Memory B cell (primary cell): ENCODE data around the gene HMBS.
"Not testable (repeated sequence)": the region's sequence is repeated elsewhere in the genome, so short reads cannot be mapped to it uniquely, and the experiment has no call there.

Source experiments
- ATAC-seq: fragments of 150-1000 bp; cut with Tn5 transposase; 2 replicates; pipeline ENCODE4 v1.10.0; 2021; ENCODE audit warnings: low read depth, mild to moderate bottlenecking, moderate library complexity
- DNase-seq, 2 donors: peaks; one replicate each; pipeline ENCODE4 v3.0.0; 2022; ENCODE audit warnings: low spot score in 2 of 2
- H3K27ac Mint-ChIP-seq: one replicate; pipeline ENCODE4 v1.8.0; 2022; ENCODE audit warnings: mild to moderate bottlenecking, moderate library complexity, mixed read lengths
- H3K27me3 Mint-ChIP-seq: one replicate; pipeline ENCODE4 v1.8.0; 2022; ENCODE audit warnings: mixed read lengths
- H3K36me3 Mint-ChIP-seq: one replicate; pipeline ENCODE4 v1.8.0; 2022; ENCODE audit warnings: mild to moderate bottlenecking, mixed read lengths
- H3K4me1 Mint-ChIP-seq: one replicate; pipeline ENCODE4 v1.8.0; 2022; ENCODE audit warnings: mixed read lengths
- H3K4me3 Mint-ChIP-seq: one replicate; pipeline ENCODE4 v1.8.0; 2022; ENCODE audit warnings: mild to moderate bottlenecking, moderate library complexity, mixed read lengths
- H3K9me3 Mint-ChIP-seq: one replicate; pipeline ENCODE4 v1.8.0; 2022; ENCODE audit warnings: mixed read lengths

Gene HMBS

DNA sequence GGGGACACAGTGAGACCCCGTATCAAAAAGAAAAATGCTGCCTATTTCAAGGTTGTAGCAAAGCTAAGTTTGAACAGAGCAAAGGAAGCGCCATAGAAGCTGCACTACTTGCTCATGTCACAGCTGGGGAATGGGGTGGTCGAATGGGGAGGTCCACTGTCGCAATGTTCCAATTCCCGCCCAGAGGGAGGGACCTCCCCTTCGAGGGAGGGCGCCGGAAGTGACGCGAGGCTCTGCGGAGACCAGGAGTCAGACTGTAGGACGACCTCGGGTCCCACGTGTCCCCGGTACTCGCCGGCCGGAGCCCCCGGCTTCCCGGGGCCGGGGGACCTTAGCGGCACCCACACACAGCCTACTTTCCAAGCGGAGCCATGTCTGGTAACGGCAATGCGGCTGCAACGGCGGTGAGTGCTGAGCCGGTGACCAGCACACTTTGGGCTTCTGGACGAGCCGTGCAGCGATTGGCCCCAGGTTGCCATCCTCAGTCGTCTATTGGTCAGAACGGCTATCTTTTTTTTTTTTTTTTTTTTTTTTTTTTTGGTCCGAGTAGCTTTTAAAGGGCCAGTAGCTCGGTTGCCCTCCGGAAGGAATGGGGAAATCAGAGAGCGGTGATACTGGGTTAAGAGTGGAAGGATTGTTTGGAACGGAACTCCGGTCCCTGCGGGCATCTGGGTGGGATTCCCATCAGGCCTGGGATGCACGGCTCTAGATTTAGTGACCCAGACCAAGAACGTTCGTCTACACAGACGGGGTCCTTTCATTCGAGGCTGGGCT lies at the start of gene HMBS:
TSS of gene HMBS (plus strand) at position 219 of the 774 bp plus-strand sequence. CDS start at position 372, 153 bp downstream.
- H3K4me3 Mint-ChIP-seq = peak within 1 kb of the TSS; percentile 93
- peak; percentile 95 for ATAC-seq

DNA sequence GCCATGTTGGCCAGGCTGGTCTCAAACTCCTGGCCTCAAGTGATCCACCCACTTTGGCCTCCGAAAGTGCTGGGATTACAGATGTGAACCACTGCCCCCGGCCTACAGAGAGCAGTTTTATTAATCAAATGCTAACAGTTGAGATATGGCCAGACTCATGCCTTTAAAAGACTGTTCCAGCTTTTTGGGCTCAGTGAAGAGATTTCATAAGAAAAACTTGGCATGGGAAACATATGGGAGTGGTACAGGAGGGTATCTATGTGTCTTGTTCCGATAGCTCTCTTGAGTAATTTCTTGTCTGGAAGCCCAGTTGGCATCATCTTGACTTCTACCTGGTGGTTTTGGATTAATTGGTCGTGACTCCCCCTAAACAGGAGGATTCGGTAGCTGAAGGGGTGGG lies 45.8 kb upstream of the HMBS start:
- no peaks in the 10 kb centered on the region for H3K9me3 Mint-ChIP-seq
- peaks cover 3% of the 10 kb centered on the region for H3K4me1 Mint-ChIP-seq
- H3K4me3 Mint-ChIP-seq = no peak overlapping the region
- DNase-seq (no peak), ATAC-seq (no peak)
- H3K36me3 Mint-ChIP-seq = no peaks in the 10 kb centered on the region
- H3K27me3 Mint-ChIP-seq = no peaks in the 10 kb centered on the region
- no peak overlapping the region for H3K27ac Mint-ChIP-seq

More for the DNA sequence above, at the start of gene HMBS:
- DNase-seq = peak; percentile 85 to 88
- H3K27ac Mint-ChIP-seq = peak within 1 kb of the TSS; percentile 84
- no peaks in the 10 kb centered on the region for H3K9me3 Mint-ChIP-seq
- H3K36me3 Mint-ChIP-seq = peaks cover 13% of the 10 kb centered on the region
- H3K4me1 Mint-ChIP-seq = peaks cover 13% of the 10 kb centered on the region
- no peaks in the 10 kb centered on the region for H3K27me3 Mint-ChIP-seq

DNA sequence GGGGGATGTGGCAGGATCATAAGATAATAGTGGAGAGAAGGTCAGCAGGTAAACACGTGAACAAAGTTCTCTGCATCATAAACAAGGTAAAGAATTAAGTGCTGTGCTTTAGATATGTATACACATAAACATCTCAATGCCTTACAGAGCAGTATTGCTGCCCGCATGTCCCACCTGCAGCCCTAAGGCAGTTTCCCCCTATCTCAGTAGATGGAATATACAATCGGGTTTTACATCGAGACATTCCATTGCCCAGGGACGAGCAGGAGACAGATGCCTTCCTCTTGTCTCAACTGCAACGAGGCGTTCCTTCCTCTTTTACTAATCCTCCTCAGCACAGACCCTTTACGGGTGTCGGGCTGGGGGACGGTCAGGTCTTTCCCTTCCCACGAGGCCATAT lies 45.2 kb upstream of the HMBS start:
- not testable (repeated sequence) for H3K27me3 Mint-ChIP-seq, H3K36me3 Mint-ChIP-seq, ATAC-seq, H3K4me1 Mint-ChIP-seq, DNase-seq, H3K4me3 Mint-ChIP-seq, H3K9me3 Mint-ChIP-seq, H3K27ac Mint-ChIP-seq

DNA sequence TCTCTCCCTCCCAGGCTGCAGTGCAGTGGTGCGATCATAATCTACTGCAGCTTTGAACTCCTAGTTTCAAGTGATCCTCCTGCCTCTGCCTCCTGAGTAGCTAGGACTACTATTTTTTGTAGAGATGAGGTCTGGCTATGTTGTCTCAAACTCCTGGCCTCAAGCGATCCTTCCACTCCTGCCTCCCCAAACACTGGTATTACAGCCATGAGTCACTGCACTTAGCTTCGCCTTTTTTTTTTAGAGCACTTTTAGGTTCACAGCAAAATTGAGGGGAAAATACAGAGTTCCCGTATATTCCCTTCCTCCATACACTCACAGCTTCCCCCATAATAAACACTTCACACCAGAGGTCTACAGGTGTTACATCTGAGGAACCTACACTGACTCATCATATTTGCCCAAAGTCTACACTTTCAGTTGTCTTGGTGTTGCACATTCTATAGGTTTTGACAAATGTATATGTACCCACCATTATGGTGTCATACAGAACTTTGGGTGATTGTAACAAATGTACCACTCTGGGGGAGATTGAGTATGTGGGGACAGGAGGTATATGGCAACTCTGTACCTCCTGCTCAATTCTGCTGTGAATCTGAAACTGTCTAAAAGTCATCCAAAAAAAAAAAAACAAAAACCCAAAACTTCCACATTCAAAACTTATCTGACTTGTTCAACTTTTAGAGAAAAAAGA lies 42.7 kb upstream of the HMBS start:
- Mint-ChIP-seq H3K27ac (no peak overlapping the region), H3K4me1 (peaks cover 3% of the 10 kb centered on the region), H3K27me3 (no peaks in the 10 kb centered on the region), H3K9me3 (no peaks in the 10 kb centered on the region), H3K36me3 (peaks cover 8% of the 10 kb centered on the region), H3K4me3 (no peak overlapping the region)
- ATAC-seq = no peak
- DNase-seq = no peak

DNA sequence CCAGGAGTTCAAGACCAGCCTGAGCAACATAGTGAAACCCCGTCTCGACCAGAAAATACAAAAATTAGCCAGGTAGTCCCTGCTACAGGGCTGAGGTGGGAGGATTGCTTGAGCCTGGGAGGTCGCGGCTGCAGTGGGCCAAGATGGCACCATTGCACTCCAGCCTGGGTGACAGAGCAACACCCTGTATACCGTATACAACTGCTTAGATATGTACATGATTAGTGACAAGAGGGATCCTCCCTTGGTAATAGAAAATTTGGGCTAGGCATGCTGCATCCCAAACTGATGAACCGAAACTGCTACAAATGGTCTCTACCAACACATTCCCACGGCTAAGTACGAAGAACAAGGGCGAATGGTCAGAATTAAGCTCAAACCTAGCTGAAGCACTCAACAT lies 41.8 kb upstream of the HMBS start:
- Mint-ChIP-seq H3K4me1 (peaks cover 3% of the 10 kb centered on the region), H3K4me3 (no peak overlapping the region), H3K27ac (no peak overlapping the region), H3K27me3 (no peaks in the 10 kb centered on the region), H3K9me3 (no peaks in the 10 kb centered on the region), H3K36me3 (peaks cover 13% of the 10 kb centered on the region)
- DNase-seq = no peak
- ATAC-seq = no peak

DNA sequence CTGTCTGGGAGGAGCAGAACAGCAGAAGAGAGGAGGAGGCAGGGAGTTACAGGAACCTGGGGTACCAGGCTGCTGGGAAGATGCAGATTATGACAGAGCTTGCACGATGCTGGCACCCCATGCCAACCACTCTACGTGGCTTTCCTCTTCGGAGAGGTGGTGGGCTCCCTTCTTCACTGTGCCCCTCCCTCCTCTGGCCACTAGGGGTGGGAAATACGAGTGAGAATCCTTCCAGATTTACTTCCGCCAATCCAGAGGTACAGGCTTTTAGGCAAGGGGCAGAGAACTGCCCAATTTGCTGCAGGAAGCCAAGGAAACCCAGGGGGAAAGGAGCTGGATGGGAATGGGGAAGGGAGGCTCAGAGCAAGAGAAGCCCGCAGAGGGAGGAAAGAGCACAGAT lies 40.0 kb upstream of the HMBS start:
- DNase-seq (no peak), ATAC-seq (no peak)
- Mint-ChIP-seq H3K4me3 (no peak overlapping the region), H3K4me1 (no peaks in the 10 kb centered on the region), H3K9me3 (no peaks in the 10 kb centered on the region), H3K36me3 (peaks cover 26% of the 10 kb centered on the region), H3K27me3 (no peaks in the 10 kb centered on the region), H3K27ac (no peak overlapping the region)

DNA sequence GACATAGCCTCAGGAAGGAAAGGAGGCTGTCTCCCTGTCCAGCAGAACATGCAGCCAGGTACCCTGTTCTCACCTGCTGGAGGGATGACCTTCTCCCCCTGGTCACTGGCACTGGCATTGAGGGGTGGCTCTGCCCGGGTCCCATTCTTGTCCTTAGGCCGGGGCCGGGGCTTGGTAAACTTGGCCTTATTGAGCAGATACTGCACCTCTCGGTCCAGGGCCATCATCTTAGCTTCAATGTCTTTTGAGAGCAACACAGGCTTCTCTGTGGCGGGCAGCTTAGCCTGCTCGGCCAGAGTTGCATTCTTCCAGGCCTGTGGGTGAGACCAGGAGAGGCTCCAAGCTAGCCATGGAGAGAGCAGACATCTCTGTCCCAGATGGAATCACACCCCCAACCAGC lies 38.2 kb upstream of the HMBS start:
- H3K4me3 Mint-ChIP-seq = no peak overlapping the region
- H3K9me3 Mint-ChIP-seq = no peaks in the 10 kb centered on the region
- H3K27me3 Mint-ChIP-seq = no peaks in the 10 kb centered on the region
- H3K36me3 Mint-ChIP-seq = peaks cover 33% of the 10 kb centered on the region
- DNase-seq (no peak), ATAC-seq (no peak)
- H3K27ac Mint-ChIP-seq = no peak overlapping the region
- peaks cover 3% of the 10 kb centered on the region for H3K4me1 Mint-ChIP-seq

DNA sequence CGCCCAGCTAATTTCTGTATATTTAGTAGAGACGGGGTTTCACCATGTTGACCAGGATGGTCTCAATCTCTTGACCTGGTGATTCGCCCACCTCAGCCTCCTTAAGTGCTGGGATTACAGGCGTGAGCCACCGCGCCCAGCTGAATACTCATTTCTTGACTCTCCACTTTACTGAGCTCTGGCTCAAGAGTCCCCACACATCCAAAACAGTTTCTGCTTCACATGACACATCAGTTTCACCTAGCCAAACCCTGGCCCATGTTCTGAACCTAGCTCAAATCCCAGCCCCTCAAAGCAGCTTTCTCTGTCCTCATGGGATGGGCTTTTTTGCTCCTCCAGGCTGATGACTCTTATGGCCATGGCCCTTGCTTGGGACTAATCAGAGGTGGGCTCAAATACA lies 37.5 kb upstream of the HMBS start:
- peaks cover 33% of the 10 kb centered on the region for H3K36me3 Mint-ChIP-seq
- H3K9me3 Mint-ChIP-seq = no peaks in the 10 kb centered on the region
- no peaks in the 10 kb centered on the region for H3K27me3 Mint-ChIP-seq
- H3K4me1 Mint-ChIP-seq = peaks cover 7% of the 10 kb centered on the region
- no peak overlapping the region for H3K27ac Mint-ChIP-seq
- no peak overlapping the region for H3K4me3 Mint-ChIP-seq
- no peak for DNase-seq
- ATAC-seq = no peak

DNA sequence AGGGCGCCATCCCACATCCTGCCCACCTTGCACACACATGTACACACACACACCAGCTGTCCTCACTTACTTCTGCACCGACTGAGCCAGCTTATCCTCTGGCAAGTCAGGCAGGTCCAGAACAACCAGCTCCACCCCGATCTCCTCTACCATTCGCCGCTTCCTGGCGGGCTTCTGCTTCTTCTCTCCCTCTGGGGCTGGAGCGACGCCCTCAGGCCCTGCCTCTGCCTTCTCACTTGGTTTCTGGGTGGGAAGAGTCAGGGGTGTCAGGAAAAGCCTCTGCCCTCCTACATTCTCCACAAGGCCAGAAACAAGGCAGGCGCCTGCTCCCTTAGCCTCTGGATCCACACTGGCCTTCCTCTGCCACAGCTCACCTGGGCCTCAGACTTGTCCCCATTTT lies 36.0 kb upstream of the HMBS start:
- H3K9me3 Mint-ChIP-seq = no peaks in the 10 kb centered on the region
- ATAC-seq (no peak), DNase-seq (no peak)
- H3K36me3 Mint-ChIP-seq = peaks cover 43% of the 10 kb centered on the region
- H3K27ac Mint-ChIP-seq = no peak overlapping the region
- H3K27me3 Mint-ChIP-seq = no peaks in the 10 kb centered on the region
- H3K4me1 Mint-ChIP-seq = peaks cover 12% of the 10 kb centered on the region
- H3K4me3 Mint-ChIP-seq = no peak overlapping the region

DNA sequence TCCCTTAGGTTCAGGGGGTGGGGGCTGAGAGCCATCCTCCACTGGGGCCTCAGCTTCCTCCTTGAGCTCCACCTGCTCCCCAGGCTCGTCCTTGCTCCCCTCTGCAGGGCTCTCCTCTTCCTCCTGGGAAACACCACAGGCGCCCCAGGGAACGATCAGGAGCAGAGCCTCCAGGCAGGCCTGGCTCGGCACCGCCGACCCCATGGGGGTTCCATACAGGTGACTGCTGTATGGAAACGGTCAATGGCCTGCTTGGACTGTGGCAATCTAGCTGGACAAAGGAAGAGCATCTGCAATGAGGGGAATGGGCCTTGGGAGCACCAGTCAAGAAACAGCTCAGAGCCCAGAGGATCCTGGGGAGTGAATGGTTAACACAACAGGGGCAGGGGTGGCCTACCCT lies 35.6 kb upstream of the HMBS start:
- no peak overlapping the region for H3K4me3 Mint-ChIP-seq
- no peak overlapping the region for H3K27ac Mint-ChIP-seq
- peaks cover 12% of the 10 kb centered on the region for H3K4me1 Mint-ChIP-seq
- no peak for ATAC-seq
- no peaks in the 10 kb centered on the region for H3K9me3 Mint-ChIP-seq
- peaks cover 43% of the 10 kb centered on the region for H3K36me3 Mint-ChIP-seq
- no peak for DNase-seq
- H3K27me3 Mint-ChIP-seq = no peaks in the 10 kb centered on the region

DNA sequence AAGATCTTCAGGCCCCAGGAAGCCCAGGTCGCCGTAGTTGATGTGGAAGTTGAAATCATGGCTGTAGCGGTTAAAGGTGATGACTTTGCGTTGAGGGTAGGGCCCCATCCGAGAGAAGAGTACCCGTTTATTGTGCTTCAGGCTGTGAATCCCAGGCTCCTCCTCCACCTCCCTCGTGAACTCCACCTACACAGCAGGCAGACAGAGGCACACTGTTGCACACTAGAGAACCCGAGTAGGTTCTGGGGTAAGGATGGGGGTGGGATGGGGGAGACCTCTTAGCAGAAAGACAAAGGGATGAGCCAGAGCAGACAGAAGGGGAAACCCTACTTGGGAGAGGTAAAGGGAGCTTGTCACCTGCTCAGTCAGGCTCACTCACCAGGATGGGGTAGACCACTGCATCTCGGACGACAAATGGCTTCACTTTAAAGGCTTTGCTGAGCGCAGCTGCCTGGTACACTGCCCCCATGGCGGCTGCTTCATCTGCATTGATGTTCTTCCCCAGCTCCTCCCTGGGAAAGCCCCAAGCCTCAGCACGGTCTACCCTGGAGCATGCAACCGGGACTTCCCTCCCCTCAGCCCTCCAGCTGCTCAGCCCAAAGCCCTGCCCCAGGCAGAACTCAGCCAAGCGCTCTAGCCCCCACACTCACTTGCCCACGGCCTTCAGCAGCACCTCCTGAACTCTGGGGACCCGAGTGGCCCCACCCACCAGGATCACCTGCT lies 33.1 kb upstream of the HMBS start:
- Mint-ChIP-seq H3K27ac (peak overlapping the region; percentile 3), H3K9me3 (no peaks in the 10 kb centered on the region), H3K36me3 (peaks cover 38% of the 10 kb centered on the region), H3K27me3 (no peaks in the 10 kb centered on the region), H3K4me3 (no peak overlapping the region), H3K4me1 (peaks cover 23% of the 10 kb centered on the region)
- peak in 1 of 2 donors; percentile 46 for DNase-seq
- peak; percentile 77 for ATAC-seq

DNA sequence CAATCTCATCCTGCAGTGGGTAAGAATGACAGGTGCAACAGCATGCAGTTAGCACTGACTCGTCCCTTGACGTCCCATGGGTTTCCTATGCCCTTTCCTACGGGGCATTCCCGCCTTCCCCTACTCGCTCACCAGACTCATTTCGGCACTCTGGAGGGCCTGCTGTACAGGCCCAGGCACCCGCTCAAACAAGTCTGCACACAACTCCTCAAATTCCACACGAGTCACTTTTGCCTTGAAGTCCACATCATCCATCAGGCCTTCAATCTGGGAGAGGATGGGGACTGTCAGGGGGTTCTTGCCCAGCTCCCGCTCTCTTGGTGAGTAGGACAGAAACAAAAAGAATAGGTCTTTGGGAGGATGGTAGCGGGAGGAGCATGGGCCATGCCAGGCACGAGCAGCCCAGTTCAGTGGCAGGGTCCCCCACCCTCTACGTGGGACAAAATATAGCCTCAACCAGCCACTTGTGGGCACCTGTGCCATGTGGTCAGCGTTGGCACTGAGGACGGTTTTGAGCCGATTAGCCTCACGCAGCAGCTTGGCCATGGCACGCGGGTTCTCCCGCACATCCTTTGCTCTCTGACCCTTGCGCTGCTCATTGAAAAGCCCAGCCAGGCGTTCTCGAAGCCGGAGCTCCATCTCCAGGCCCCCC lies 32.4 kb upstream of the HMBS start:
- DNase-seq (no peak), ATAC-seq (no peak)
- Mint-ChIP-seq H3K36me3 (peaks cover 35% of the 10 kb centered on the region), H3K9me3 (no peaks in the 10 kb centered on the region), H3K27ac (peak overlapping the region; percentile 3), H3K27me3 (no peaks in the 10 kb centered on the region), H3K4me3 (no peak overlapping the region), H3K4me1 (peaks cover 23% of the 10 kb centered on the region)

DNA sequence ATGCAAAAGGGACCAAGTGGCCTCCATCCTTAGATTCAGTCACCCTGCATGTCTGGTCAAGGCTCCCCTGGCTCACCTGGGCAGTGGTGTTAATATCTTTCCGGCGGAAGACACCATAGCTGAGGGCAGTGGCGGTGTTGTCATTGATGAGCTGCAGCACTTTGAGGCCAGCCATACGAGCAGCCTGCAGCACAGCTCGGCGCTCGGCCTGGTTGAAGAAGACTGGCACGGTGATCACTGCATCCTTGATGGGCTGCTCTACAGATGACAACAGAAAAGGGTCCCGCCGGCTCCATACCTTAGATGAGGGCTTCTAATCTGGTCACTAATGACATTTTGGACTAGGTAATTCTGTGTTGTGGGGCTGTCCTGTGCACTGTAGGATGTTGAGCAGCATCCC lies 30.3 kb upstream of the HMBS start:
- H3K36me3 Mint-ChIP-seq = peaks cover 23% of the 10 kb centered on the region
- DNase-seq (no peak), ATAC-seq (no peak)
- no peak overlapping the region for H3K27ac Mint-ChIP-seq
- no peaks in the 10 kb centered on the region for H3K27me3 Mint-ChIP-seq
- H3K9me3 Mint-ChIP-seq = no peaks in the 10 kb centered on the region
- peaks cover 28% of the 10 kb centered on the region for H3K4me1 Mint-ChIP-seq
- no peak overlapping the region for H3K4me3 Mint-ChIP-seq

DNA sequence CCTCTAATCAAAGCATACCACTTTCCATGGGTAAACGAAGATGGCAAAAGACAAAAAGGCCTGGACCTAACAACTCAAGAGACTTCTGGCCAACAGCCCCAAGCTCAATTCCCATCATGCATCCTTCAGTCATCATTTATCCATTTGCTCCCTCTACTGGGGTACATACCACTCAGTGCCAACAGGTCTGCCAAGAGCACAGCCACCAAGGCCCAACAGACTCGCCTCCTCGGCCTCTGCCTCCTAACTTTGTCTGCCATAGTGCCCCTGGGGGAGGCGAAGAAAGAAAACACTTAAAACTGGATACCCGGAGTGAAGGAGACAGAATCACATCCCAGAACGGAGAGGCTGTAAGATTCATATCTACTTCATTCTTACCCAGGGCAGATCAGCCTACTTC lies 28.8 kb upstream of the HMBS start:
- Mint-ChIP-seq H3K9me3 (no peaks in the 10 kb centered on the region), H3K27me3 (no peaks in the 10 kb centered on the region), H3K27ac (peak overlapping the region; percentile 95), H3K4me3 (peak overlapping the region; percentile 93), H3K4me1 (peaks cover 28% of the 10 kb centered on the region), H3K36me3 (peaks cover 17% of the 10 kb centered on the region)
- DNase-seq (no peak), ATAC-seq (no peak)
